Muscle of arm (tissue), 12 donors: ENCODE data around the gene MRM2. TPM values are rescaled to one million over a fixed set of nuclear protein-coding genes. Genes with fewer than 3 reads are reported as not detected.
A peak's percentile ranks its signal among the peaks of the same experiment; 100 is the strongest.

Source experiments
- DNase-seq: peaks from one replicate; pipeline ENCODE4 v3.0.0-alpha.2; 2013
- polyA plus RNA-seq, 12 donors: library from polyadenylated mRNA; unstranded; fragments of 120-200 nt; gene quantifications; one replicate each; pipeline ENCODE4 v1.2.1, GENCODE V29; 2013; ENCODE audit not compliant: insufficient read length in 12 of 12

Gene MRM2
- polyA plus RNA-seq, 12 donors, result 19.4 to 32.7 (median 24.6) TPM; not detected in 1

DNA sequence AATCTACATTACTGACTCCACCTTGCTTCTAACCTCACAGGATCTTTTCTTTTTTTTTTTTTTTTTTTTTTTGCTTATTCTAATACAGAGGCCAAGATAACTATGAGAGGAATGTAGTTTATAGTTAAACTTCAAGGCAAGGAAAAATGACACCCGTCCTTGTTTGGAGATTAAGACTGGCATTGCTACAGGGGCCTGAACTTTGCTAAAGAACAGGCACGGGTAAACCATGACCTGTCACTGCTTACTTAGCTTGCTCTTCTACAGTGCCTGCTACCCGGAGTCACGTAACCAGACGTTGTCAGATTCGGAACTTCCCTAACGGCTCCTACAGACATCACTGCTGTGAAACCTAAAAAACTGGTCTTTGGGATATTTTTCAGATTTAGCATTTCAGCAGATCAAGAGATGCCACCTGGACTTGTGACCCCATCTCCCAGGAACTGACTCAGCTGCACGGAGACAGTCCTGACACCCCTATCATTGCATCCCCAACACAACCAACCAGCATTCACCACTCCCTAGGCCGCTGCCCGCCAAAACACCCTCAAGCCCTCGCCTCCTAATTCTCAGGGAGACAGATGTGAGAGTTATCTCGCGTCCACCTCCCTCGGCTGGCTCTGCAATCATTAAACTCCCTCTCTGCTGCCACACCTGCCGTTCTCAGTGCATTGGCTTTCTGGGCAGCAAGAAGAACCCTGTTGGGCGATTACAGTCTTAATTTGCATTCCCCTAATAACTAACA, 36.8 kb downstream of the MRM2 start:
- DNase-seq, result no peak

DNA sequence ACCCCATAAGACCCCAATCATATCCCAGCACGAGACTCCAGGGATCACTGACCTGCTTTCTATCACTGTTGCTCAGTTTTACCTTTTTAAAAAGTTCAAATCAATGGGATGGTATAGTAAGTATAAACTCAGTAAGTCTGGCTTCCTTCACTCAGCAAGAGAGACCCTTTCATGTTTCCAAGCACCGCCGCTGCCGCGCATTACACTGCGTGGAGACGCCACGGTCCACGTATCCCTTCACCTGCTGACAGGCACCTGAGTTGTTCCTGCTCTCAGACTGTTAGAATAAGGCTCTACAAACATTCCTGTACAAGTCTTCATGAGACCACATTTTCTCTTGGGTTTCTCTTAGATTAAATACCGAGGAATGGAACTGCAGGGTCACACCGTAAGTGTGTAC, 37.6 kb downstream of the MRM2 start:
- no peak for DNase-seq

DNA sequence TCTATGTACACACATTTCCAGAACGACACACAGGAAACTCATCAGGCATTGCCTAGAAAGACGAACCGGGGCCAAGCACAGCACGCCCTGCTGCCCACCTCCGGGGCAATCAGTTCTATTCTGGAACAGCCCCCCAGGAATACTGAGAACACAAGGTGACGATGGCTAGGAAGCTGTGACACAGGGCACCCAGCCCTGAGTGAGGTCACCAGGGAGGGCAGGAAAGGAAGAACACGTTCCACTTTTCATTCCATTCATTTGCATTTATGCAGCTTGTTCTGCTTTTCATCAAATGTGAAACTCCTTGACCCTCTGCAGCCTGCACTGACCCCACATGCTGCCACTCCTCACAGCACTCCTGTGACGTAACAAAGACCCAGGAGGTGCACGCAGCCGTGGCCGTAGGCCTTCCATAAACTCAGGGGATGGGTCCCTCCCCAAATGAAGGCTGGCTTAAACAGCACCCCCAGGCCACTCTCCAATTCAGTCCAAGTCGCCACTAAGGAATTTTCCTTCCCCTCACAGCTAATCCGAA, 38.2 kb downstream of the MRM2 start:
- no peak for DNase-seq

DNA sequence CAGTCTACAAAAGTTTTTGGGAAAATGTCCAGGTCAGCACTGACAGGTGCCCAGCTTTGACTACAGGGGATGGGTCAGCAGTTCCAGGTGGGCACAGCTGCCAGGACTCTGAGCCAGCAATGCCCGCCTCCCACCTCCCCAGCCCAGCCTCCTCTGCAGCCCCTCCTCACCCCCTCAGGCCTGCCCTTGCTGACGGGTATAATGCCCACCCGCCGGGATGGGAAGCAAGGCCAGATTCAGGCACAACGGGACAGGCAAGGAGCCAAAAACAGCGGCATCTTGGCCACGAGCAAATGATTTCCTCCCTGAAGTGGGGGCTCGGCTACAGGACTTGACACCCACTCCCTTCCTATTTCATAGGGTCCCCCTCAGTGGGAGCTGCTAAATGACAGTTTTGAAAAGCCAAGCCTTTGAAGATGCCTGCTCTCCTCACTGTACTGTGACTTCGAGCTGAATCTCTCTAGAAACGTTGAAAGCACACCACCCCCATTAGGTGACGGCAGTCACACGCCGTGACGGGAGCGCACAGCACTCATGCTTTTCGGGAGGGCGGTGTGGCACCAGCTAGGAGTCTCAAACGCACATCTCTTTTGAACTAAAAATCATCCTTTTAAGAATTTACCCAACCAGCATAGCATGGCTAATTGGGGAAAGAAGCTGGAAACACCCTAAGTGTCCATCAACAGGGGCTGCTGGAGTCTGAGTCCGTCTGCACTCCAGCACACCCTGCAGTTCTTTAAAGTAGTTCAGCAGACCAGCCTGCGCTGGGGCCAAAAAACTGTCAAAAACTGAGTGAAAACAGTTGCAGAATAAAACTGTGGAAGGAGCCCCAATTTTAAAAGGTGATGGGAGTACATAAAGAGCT, 38.9 kb downstream of the MRM2 start:
- no peak for DNase-seq

DNA sequence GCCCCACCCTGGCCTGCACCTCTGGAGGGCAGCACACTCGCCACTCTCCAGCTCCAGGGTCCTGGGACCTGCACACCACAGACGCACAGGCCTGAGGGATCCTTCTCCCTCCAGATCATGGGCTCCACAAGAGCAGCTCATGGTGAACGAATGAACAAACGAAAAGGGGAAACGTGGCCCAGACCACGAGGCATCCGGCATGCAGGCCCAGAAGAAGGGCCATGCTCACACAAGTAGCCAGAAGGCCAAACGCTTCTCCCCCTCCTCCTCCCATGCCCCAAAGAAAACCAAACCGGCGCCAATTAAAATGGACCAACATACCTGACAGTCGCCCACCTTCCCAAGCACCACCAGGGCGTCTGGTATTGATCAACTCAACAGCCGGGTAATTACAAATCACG, 39.6 kb downstream of the MRM2 start:
- DNase-seq, result no peak

DNA sequence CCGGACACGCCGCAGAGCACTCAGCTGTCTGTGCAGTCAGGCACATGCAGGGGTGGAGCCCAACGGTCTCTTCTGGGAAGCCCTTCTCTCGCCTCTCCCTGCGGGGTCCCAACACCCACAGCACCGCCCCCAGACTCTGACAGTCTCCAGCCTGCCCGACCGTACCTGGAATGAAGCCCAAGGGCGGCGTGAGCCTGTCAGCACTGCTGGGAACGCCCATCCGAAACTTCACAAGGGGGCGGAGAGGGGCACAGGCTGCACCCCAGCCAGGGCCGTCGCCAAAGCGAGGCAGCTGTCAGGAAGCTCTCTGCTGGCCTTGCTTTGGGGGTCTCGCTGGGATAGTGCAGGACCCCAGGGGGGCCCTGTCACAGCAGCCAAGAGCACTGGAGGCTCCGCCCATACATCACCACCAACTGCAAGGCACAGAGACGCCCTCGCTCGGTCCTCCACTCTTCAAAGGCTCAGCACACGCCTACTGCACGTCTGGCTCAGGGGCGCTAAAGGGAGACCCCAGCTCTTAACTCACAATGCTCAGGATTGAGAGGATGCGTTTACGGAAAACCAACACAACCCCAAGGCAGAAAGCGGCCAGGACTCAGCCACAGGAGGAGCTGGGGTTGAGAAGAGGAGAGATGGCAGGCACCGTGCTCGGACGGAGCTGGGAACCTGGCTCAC, 40.2 kb downstream of the MRM2 start:
- DNase-seq, result no peak

DNA sequence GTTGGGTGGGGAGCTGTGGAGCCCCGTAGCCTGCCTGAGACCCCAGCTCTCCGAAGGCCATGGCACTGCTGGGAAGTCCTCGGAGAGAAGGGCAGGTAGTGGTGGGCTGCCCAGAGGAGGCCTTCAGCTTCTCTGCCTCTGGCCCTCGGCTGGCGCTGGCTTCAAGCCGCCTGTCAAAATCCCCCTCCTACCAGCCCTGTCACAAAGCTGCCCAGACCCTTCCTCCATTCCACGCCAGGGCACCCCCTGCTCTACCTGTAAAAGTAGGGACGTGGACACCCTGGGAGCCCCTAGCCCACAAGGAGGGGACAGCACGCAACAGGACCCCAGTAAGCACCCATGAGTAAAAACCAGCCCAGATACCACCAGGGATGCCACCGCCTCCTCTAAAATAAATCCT, 40.9 kb downstream of the MRM2 start:
- no peak for DNase-seq

DNA sequence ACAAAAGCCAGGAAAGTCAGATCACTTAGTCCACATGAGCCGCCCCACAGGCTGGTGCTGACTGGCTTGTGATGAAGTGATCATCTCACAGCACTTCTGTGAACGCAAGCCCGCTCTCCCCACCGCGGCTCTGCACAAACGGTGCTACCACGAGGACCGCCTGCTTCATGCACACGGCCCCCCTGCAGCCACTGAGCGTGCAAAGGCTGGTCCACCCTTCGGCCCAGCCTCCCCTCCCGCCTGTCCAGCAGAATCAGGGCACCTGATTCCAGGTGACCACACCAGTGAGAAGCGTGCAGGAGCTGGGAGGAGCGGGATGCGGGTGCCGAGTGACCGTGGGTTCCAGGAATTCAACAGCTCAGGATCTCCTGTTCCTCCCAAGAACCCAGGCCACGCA, 41.4 kb downstream of the MRM2 start:
- no peak for DNase-seq

DNA sequence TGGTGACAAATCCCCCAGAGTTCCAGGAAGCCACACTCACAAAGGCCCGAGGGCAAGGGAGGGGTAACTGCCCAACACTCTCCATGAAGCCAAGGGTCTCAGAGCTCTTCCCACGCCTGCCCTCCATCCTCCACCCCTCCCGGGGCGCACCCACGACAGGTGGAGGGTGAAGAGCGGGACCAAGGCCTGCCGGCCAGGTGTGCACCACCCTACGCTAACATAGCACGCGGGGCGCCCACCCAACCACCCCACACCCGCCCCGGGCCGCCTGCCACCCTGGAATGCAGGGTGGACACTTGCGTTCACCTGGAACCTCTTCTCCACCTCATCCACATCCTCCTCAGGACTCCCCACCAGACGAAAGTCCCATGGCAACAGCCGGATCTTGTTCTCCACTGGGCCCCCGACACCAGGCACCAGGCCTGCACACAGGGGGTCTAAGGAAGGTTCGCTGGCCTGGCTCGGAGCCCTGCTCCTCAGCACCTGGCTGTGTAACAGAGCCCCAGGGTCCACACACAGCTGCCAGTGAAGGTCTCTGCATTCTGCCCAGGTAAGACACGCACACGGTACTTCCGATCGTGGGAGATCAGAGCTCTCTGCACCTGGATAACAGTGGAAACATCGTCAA, 41.9 kb downstream of the MRM2 start:
- DNase-seq, result no peak

DNA sequence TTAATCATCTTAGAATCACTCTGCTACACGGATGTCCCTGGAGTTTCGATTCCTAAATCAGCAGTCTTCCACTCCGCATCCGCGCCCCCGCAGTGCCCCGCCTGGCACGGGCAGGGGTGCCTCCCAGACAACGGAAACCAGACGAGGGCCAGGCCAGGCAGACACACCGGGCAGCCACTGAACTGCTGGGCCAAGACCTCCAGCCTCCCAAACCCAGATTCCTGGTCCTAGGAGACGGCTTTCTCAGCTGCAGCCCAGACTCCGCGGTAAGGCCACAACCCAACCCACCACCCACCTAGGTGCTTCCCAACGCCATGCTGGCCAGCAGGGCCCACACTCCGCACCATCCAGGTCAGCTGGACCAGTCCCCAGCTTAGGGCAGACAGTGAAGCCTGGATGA, 42.5 kb downstream of the MRM2 start:
- DNase-seq, result no peak

DNA sequence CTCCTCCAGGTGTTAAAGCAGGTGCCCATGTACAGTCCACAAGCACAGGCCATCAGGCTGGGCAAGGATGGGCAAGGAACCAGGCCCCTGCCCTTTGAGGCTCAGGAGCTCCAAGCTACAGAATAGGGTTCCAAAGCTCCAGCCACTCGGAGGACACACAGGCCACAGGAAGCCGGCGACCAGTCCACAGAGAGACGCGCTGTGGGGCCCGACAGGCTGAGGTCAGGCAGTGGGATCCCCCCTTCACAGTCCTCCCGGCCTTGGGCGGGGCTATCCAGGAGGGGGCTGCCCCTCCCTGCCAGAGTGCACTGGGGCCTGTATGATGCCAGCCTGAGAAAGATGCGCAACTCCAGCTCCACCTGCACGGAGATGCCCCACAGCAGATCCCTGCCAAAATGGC, 43.2 kb downstream of the MRM2 start:
- DNase-seq, result no peak

DNA sequence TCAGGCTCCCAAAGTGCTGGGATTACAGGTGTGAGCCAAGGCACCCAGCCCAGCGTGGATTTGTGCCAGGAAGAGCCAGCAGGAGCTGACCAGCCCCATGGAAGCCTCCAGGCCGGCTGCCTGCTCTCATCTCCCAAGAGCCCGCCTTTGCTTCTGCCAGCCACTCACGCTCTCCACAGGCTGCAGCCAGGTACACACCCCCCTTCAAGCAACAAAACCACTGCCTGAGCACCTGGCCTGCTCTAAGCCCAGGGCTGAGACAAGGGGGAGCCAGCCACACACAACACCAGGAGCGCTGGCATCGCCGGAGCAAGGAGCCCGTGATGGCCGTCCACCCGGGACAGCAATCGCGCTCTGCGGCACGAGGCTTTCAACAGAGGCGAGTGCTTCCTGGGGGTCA, 43.8 kb downstream of the MRM2 start:
- no peak for DNase-seq

DNA sequence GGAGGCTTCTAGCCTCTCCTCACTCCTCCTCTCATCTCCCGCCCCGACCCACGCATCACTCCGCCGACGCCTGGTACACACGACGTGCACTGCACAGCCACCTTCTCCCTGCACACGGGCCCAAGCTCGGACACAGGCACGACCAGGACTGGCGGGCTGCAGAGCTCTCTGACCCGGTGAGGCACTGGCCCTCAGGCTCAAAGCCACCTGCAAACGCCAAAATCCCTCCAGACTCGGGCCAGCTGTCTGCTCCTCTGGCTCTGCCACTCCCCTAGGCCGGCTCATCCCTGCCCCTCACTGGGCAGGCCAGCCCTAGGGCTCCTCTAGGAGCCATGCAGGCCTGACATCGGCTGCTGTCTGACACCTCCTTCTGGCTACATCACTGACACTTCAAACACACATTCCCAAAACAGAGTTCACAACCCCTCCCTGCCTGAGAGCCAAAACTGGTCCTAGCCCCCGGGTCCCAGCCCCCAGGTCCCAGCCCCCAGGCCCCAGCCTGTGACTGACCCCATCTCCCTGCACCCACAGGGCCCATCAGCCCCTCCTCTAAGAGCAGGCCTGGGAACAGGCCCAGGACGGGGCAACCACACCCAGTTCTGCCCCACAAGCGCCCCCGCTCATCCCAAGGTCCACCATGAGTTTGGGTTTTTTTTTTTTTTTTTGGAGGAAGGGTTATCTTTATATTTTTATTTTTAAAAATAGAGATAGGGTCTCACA, 44.4 kb downstream of the MRM2 start:
- no peak for DNase-seq

DNA sequence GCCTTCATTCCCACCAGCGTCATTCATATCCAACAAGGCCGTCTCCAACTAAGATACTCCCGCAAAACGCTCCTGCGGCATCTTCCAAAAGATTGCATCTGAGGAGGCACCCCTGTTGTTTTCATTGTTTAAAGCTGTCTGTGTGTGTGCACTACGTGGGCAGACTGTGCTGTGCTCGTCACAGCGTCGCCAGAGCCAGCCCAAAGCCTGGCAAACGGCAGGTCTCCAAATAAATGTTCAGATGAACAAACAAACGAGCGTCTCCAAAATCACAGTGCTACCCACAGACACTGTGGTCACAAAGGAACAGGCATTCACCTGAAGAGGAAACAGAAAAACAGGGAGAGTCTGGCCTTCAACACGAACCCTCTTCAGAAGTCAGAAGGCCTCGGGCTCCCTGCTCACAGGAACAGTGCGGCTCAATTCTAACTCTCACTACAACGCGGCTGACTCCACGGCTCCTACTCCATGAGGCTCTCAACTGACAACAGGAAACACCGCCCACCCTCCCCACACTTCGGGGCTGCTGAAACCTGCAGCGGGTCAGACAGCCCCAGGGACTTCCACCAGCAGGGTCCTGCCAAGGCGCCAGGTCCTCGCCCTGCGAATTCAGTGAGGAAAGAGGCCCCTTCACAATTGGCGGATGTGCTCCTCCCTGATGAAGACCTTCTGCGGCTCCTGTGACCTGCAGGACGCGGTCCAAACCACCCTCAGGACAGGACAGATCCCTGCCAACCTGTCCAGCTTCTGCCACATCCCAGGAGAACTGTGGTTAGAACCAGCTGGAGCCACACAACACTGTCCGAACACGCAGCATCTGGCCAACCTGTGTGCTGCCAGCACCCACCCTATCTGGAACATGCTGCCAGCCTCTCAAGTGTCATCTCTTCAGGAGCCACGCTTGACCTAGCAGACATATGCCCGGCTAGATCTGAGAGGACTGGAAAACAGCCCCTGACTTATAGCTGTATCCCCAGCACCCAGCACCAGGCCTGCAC, 45.3 kb downstream of the MRM2 start:
- DNase-seq, result no peak

DNA sequence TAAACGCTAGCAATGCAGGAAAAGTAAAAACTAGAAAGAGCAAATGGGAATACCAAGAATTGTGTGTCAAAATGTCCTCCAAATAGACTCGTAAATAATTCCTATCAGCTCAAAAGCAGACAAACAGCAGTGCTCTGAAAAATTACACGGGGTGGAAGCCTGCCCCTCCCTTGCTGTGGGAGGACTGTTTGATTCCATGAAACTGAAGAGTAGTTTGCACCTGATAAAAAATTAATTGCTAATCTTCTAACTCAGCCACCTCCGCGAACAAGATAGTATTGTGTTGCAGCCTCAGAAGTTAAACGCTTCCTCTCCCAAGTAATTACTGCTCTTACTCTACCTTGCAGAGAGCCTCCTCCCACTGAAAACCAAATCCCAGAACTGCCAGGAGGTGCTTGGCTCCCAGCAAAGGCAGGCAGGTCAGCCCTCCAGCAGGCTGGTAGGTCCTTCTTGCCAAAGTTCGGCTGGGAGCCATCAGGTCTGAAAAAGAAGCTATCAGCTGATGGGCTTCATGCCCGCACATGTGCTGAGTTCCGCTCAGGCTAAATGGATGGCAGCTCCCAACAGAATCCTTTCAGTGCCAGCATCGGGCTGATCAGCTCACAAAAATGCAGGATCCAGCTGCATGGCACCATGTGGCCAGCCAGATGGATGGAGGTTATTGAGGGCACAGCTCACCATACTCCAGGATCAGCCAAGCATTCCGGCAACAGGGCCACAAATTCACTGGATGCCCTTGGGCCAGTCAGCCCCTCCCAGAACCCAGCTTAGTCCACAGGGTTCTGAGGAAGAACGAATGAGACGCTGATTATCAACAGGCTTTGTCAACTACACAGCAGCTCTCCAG, 46.4 kb downstream of the MRM2 start:
- peak; percentile 49 for DNase-seq

DNA sequence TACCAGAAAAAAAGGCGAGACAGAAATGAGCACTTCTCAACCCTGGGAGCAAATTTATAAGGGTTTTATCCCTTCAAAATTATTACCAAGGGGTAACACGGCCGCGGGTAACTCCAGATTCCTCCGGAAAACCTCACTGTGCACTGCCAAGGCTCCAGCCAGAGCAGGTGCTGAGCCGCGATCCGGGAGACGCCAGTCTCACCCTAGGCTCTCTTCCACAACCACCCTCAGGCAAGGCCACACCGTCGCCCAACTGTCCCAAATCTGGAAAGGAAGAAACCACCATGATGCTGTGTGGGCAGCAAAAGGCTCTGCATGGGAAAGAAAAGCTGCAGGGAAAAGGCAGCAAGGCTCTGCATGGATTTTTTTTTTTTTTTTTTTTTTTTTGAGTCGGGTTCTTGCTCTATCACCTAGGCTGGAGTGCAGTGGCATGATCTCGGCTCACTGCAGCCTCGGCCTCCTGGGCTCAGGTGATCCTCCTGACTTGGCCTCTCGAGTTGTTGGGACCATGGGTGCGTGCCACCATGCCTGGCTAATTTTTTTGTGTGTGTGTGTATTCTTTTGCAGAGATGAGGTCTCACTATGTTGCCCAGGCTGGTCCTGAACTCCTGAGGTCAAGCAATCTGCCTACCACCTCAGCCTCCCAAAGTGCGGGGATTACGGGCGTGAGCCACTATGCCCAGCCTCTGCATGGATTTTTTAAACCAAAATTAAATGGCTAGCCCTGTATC, 48.3 kb downstream of the MRM2 start:
- no peak for DNase-seq

DNA sequence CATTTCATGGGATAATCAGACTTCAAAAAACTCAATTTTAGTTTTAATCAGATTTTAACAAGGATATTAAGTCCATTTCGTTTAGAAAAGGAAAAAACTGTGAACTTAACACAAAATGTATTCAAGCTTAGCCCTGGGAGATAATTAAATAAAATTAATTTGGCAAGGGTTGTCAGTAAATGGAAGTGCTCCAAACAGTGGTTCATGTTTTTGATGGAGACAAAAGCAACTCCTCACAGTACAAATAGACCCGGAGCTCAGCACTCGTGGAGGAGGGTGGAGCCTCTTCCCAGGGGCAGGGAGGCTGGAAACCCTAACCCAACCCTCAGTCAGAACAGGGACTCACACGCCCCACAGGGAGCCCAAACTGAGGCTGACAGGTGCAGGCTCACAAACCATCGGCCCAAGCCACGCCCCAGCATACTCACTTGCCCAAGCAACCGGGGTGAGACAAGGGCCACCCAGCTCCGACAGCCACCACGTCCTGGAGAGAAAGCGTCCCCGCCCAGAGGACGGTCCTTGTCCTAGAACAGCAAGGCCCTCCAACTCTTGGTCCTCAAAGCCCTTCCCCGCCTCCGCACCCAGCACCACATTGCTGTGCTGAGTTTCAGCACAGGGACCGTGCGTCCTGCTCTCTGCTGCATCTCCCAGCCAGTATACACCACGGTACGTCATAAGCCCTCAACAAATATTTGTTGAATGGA, 49.0 kb downstream of the MRM2 start:
- DNase-seq, result no peak

DNA sequence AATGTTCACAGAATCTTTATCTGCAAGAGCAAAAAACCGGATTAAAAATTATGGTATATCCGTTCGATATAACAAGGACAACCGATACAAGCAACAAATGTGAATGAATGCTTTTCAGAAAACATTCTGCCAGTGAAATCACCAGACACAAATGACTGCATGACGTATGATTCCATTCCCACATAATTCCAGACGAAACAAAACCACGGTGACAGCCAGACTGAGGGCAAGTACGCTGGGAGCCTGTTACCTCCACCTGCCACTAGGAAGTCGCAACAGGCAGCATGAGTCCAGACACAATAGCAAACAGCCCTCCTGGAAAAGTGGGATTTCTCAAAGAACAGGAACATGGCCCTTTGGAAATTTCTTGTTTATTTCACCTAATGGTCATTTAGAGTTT, 51.0 kb downstream of the MRM2 start:
- DNase-seq, result no peak
